ENCODE results near the gene UBE3B.

- TF ChIP-seq CTCF (conservative IDR thresholded peaks at IDR 0.05; ENCODE audit: low read length) = peak; percentile 53
- TF ChIP-seq EZH2phosphoT487 (IDR thresholded peaks at IDR 0.05; ENCODE audit: borderline replicate concordance) = no peak
Measured at GRCh38 chr12:109433618-109434017, 43.8 kb upstream of the UBE3B start.
